ENCODE results near the gene ABLIM2.

DNA sequence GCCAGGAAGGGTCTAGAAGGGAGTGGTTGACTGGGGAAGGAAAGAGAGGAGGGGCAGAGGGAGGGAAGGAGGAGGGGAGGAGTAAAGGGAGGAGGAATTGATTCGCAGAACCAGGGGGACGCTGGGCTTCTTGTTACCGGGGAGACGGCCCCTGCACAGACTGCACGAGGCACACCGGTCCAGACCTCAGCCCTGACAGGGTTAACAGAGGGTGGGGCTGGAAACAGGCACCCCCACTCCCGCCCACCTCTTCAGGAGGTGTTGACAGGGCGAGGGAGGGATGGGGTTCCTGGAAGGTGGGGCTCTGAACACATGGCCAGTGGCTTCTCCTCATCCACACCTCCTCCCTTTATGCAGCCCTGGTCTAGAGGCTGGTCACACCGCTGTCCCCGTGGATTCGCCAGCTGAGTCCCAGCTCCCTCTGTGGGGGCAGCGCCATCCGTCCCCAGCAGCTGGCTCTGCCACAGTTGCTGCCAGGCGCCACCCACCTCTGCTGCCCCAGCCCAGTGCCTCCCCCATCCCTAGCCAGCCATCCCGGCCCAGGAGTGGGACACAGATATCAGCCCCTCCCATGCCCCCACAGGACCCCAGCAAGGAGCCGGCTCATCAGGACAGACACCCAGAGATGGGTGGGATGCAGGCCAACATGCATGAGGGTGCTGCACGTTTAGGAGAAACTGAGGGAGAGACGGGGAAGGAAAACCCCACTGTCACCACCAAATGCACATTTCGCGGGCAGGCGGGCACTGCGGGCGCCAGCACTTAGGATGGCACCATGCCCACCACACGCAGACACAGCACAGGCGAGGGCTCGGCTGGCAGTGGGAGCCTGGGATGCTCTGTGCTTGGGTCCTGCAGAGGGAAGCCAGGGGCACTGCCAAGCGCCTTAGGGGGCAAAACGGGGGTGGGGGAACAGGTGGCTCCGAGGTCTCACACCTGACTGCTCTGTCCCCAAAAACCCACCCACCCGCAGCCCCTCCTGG is 87.6 kb downstream of the ABLIM2 start:
- TF ChIP-seq, protein P1, sequence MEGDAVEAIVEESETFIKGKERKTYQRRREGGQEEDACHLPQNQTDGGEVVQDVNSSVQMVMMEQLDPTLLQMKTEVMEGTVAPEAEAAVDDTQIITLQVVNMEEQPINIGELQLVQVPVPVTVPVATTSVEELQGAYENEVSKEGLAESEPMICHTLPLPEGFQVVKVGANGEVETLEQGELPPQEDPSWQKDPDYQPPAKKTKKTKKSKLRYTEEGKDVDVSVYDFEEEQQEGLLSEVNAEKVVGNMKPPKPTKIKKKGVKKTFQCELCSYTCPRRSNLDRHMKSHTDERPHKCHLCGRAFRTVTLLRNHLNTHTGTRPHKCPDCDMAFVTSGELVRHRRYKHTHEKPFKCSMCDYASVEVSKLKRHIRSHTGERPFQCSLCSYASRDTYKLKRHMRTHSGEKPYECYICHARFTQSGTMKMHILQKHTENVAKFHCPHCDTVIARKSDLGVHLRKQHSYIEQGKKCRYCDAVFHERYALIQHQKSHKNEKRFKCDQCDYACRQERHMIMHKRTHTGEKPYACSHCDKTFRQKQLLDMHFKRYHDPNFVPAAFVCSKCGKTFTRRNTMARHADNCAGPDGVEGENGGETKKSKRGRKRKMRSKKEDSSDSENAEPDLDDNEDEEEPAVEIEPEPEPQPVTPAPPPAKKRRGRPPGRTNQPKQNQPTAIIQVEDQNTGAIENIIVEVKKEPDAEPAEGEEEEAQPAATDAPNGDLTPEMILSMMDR (IDR thresholded peaks at IDR 0.05 in 2 of 3, conservative IDR thresholded peaks at IDR 0.05 in 1 of 3; ENCODE audit: borderline replicate concordance in 1 of 3, insufficient read depth in 1 of 3, low read depth in 2 of 3, low read length in 2 of 3) = no peak
- TF ChIP-seq FOSL1 (IDR thresholded peaks at IDR 0.05; ENCODE audit: low read depth) (no peak), EZH2phosphoT487 (IDR thresholded peaks at IDR 0.05; ENCODE audit: borderline replicate concordance) (no peak)
